MG63 (cell line): ENCODE results near the gene RGMA. TPM values are rescaled to one million over a fixed set of nuclear protein-coding genes. Genes with fewer than 3 reads are reported as not detected.

ENCODE experiments used
- DNase-seq: peaks from one replicate; pipeline ENCODE4 v3.0.0-alpha.2; 2020
- H3K27me3 ChIP-seq: fragments of 250-450 bp; sonication (Bioruptor Pico); 2 replicates; pipeline ENCODE4 v1.5.1; 2020; ENCODE audit warnings: mild to moderate bottlenecking, moderate library complexity
- H3K36me3 ChIP-seq: fragments of 250-450 bp; sonication (Bioruptor Pico); 2 replicates; pipeline ENCODE4 v1.5.1; 2020; ENCODE audit warnings: mild to moderate bottlenecking, moderate library complexity
- H3K4me3 ChIP-seq: fragments of 250-450 bp; sonication (Bioruptor Pico); 2 replicates; pipeline ENCODE4 v1.5.1; 2020; ENCODE audit warnings: mild to moderate bottlenecking, moderate library complexity
- H3K9me3 ChIP-seq: fragments of 250-450 bp; sonication (Bioruptor Pico); 2 replicates; pipeline ENCODE4 v1.5.1; 2020; ENCODE audit warnings: mild to moderate bottlenecking, moderate library complexity
- total RNA-seq: library from RNA; depleted of rRNA; stranded (reverse); fragments of >200 nt; shearing (Covaris generic); gene quantifications from 2 replicates; pipeline ENCODE4 v1.2.3, GENCODE V29; 2014; ENCODE audit warnings: low replicate concordance

The RGMA gene
- total RNA-seq, 1 experiment from 2014 or later = not detected

DNA sequence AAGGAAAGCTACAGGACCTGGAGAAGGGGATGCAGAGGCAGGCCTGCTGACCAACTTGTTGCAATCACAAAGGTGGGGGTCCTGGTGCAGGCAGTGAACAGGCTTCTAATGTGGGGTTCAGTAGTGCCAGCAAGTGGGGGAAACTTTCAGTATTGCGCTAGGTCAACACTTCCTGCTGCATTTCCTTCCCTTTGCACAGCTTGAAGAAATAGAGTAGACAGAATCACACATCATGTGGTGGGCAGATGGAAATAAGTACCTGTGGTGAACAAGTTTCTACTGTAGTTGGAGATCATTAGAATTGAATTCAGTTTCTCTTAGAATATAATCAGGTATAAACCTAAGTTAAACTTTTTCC, 63.4 kb downstream of the RGMA start:
- H3K4me3 ChIP-seq = no peak overlapping the region
- no peaks in the 10 kb centered on the region for H3K9me3 ChIP-seq
- H3K27me3 ChIP-seq = no peaks in the 10 kb centered on the region
- DNase-seq = no peak
- H3K36me3 ChIP-seq = peaks cover 73% of the 10 kb centered on the region

DNA sequence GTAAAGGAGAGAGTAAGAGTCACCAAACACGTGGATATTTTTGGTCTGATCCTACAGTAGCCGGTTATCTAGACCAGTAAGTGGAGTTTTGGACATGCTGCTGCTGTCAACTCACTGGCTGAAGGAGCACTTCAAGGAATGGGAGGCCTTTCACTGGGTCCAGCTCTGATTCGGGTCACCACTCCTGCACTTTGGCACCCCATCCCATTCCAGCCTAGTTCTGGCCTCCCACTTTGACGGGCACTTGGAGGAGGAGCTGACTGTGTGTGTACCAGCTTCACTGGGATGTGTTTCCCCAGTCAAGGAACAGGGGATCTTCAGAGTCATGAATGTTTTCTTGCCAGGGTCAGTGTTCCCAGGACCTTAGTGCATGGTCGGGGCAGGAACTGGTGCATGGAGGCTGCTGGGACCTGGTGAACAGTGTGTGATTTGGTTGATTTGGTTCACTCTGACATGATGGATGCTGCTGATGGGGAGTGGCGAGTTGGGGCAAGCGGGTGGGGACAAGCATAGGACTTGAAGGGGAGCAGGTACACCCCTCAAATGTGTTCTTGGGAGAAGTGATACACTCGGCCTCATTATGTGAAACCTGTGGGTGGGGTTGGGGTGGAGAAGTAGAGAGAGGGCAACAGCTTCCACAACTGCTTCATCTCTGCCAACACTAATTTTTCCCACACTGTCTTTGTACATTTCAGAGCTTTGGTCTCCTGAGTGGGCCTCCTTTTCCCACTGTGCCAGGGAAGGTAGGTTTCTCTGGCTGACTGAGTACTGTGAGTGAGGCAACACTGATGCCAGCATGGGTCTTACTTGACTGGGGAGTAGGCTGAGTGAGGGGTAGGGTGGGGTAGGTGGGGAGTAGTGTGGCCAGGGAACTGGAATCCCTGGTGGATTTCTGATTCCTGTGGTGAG, 64.0 kb downstream of the RGMA start:
- Histone ChIP-seq H3K4me3 (no peak overlapping the region), H3K9me3 (no peaks in the 10 kb centered on the region), H3K36me3 (peaks cover 80% of the 10 kb centered on the region), H3K27me3 (no peaks in the 10 kb centered on the region)
- DNase-seq = no peak

DNA sequence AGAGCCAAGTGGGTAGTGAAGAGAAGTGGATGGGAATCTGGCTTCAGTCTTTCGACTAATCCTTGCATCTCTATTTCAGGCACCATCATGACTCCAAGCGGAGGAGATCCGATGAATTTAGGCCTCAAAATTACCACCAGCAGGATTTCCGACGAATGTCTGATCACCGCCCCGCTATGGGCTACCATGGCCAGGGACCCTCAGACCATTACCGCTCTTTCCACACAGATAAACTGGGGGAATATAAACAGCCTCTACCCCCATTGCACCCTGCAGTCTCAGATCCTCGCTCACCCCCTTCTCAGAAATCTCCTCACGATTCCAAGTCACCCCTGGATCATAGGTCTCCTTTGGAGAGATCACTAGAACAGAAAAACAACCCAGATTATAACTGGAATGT, 64.7 kb downstream of the RGMA start:
- Histone ChIP-seq H3K4me3 (no peak overlapping the region), H3K36me3 (peaks cover 86% of the 10 kb centered on the region), H3K27me3 (no peaks in the 10 kb centered on the region), H3K9me3 (no peaks in the 10 kb centered on the region)
- DNase-seq = no peak

DNA sequence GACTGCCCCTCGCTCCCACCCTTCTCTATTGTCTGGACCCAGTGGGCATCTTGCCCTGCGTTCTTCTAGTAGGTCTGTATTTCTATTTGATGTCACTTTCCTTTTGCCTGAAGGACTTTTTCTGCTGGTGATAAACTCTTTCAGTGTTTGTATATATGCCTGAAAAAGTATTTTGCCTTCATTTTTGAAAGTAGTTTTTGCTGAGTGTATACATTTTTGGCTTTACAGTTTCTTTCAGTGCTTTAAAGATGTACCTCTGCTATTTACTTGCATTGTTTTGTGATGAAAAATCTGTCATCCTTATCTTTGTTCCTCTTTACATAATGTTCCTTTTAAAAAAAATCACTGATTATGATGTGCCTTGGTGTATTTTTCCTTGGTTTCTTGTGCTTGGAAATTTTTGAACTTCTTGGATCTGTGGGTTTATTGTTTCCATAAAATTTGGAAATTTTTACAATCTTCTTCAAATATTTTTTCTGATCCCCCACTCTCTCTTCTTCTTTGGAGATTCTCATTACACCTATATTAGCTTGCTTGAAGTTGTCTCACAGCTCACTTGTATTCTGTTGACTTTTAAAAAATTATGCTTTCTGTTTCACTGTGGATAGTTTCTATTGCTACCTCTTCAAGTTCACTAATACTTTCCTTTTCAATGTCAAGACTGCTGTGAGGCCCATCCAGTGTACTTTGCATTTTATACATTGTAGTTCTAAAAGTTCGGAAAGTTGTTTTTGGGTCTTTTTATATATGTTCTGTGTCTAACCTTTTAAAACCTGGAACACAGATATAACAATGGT, 67.8 kb downstream of the RGMA start:
- Histone ChIP-seq H3K36me3 (peaks cover 92% of the 10 kb centered on the region), H3K9me3 (no peaks in the 10 kb centered on the region), H3K27me3 (no peaks in the 10 kb centered on the region), H3K4me3 (no peak overlapping the region)
- DNase-seq = no peak

DNA sequence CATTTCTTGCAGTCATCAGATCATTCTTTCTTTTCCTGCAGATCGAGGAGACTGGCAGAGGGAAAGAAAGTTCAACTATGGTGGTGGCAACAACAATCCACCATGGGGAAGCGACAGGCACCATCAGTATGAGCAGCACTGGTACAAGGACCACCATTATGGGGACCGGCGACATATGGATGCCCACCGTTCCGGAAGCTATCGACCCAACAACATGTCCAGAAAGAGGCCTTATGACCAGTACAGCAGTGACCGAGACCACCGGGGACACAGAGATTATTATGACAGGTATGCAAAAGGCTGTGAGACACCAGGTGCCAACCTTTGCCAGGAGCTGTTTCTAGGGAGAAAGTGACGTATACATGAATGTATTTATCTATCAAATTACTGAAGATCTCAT, 69.0 kb downstream of the RGMA start:
- Histone ChIP-seq H3K4me3 (no peak overlapping the region), H3K36me3 (peaks cover 92% of the 10 kb centered on the region)

DNA sequence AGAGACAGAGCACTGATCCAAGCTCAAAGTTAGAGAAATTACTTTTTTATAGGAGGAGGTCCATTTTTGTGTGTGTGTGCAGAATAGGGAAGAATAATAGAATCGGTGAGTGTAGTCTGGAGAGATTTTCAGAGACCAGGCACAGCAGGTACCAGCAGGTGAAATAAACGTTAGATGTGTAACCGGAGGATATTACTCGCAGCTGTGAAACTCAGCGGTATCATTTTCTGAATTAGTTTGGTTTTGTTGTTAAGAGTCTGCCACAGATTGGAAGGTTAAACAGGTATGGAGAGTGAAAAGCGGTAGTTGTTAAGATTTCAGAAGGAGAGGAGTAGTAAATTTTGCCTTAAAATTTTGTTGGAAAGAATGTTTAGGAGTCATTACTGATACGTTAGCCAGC, 69.9 kb downstream of the RGMA start:
- H3K36me3 ChIP-seq = peaks cover 92% of the 10 kb centered on the region
- no peak for DNase-seq
- no peaks in the 10 kb centered on the region for H3K27me3 ChIP-seq
- no peak overlapping the region for H3K4me3 ChIP-seq
- no peaks in the 10 kb centered on the region for H3K9me3 ChIP-seq

More for the DNA sequence above, 69.0 kb downstream of the RGMA start:
- DNase-seq = no peak
- H3K9me3 ChIP-seq = no peaks in the 10 kb centered on the region
- H3K27me3 ChIP-seq = no peaks in the 10 kb centered on the region

DNA sequence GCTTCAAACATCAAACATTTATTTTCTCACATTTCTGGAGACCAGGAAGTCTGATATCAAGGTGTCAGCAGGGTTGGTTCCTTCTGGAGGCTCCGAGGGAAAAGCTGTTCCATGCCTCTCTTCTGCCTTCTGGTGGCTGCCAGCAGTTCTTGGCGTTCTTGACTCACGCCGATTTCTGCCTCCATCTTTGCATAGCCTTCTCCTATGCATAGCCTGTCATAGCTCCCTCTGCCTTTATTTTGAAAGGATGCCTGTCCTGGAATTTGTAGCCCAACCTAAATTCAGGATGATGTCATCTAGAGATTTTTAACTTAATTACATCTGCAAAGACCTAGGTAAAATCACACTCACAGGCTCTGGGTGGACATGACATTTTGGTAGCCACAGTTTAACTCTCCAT, 70.4 kb downstream of the RGMA start:
- Histone ChIP-seq H3K27me3 (no peaks in the 10 kb centered on the region), H3K36me3 (peaks cover 88% of the 10 kb centered on the region), H3K4me3 (no peak overlapping the region), H3K9me3 (no peaks in the 10 kb centered on the region)
- DNase-seq = no peak

DNA sequence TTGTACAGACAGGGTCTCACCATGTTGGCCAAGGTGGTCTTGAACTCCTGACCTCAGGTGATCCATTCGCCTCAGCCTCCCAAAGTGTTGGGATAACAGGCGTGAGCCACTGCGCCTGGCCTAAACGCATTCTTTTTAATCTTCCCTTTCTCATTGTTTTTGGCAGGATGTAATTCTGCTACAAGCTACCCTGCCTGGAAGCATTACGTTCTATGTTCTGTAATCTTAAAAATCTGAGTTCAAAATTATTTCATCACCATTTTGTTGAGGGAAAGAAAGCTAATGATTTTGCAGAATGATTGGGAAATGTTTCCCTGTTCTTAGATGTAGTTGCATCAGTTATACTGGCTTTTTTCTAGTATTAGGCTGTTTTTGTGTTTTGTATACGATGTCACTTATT, 71.5 kb downstream of the RGMA start:
- Histone ChIP-seq H3K4me3 (no peak overlapping the region), H3K9me3 (no peaks in the 10 kb centered on the region), H3K27me3 (no peaks in the 10 kb centered on the region), H3K36me3 (peaks cover 90% of the 10 kb centered on the region)
- DNase-seq = no peak

DNA sequence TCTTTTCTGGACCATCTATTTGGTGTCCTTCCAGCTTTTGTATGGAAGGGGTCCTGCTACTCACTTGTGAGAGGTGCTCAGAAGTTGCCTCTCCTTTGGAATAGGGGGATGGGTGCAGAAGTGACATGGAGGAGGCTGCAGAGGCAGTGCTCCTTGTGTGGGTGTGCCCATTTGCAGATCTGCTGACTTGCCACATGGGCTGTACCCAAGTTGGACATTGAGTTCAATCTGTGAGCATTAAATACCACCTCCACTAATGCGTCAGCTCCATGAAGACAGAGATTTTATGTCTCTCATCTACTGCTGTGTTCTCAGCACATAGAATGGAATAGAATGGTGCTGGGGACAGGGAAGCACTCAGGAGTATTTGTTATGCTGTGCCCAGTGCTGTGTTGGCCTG, 76.2 kb downstream of the RGMA start:
- H3K4me3 ChIP-seq = no peak overlapping the region
- no peak for DNase-seq
- H3K36me3 ChIP-seq = peaks cover 88% of the 10 kb centered on the region
- no peaks in the 10 kb centered on the region for H3K9me3 ChIP-seq
- H3K27me3 ChIP-seq = no peaks in the 10 kb centered on the region

DNA sequence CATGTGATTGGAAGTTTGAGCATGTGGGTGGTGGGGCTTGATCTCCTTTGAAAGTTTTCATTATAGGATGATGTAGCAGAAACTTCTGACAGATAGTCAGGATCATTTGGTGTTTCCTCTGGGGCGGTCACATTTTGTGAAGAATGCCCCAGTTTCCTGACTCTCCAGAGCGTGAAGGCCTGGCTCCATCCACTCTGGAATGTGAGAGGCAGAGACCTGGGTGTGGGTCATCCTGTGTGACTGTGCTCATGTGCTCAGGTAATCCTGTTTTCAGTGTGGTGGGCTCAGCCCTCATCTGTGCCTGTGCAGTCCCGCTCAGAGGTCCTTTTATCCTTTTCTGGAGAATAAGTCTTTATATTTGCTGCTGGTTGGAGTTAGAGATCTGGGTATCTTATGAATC, 81.0 kb downstream of the RGMA start:
- H3K4me3 ChIP-seq = no peak overlapping the region
- DNase-seq = no peak
- no peaks in the 10 kb centered on the region for H3K9me3 ChIP-seq
- H3K36me3 ChIP-seq = peaks cover 90% of the 10 kb centered on the region
- H3K27me3 ChIP-seq = no peaks in the 10 kb centered on the region

DNA sequence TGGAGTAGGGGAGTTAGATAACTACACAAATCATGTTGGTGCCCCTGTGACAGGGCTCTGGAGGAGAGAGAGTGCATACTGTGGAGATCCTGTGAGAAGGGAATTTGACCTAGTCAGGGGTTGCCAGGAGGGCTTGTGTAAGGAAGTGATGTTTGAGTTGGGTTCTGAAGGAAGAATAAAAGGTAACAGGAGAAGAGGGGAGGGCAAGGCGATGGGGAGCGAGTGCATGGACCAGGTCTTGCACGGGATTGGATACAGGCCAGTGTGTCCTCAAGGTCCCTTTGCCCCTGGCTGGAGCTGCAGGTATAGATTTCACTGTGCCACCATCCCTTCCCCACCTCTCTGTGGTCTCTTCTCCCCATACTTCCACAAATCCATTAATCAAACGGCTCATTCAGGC, 83.9 kb downstream of the RGMA start:
- Histone ChIP-seq H3K27me3 (no peaks in the 10 kb centered on the region), H3K4me3 (no peak overlapping the region), H3K36me3 (peaks cover 90% of the 10 kb centered on the region)

DNA sequence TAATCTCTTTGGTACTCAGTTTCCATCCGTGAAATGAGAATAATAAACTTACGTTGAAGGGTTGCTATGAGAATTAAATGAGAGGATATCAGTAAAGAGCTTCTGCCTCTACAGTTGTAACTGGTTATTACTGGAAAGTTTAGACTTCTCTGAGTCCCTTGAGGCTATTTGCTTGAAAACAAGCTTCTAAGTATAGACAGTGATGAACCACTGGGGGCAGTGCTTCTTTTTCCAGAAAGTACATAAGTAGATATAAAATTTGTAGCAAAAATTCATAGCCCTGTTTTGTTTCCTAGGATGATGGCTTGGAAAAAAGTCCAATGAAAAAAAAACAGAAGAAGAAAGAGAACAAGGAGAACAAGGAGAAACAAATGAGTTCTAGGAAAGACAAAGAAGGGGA, 87.1 kb downstream of the RGMA start:
- no peak overlapping the region for H3K4me3 ChIP-seq
- no peaks in the 10 kb centered on the region for H3K9me3 ChIP-seq
- H3K27me3 ChIP-seq = no peaks in the 10 kb centered on the region
- H3K36me3 ChIP-seq = peaks cover 90% of the 10 kb centered on the region
- DNase-seq = no peak

More for the DNA sequence above, 83.9 kb downstream of the RGMA start:
- no peak for DNase-seq
- H3K9me3 ChIP-seq = no peaks in the 10 kb centered on the region

DNA sequence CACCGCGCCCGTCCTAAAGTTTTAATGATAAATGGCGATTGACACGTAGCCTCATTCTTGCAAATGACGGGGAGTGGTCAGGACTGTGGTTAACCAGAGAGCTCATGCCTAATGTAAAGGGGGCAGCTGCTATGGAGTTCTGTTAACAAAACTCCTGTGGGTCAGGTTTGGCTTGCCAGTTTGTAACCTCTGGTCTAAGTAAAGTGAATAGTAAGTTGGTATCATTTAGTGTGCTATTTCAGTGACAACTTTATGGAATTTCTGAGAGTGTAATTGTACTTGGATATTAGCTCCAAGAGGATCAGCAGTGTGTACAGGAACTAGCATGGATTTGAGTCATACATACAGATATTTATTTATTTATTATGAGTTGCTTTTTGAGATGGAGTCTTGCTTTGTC, 87.9 kb downstream of the RGMA start:
- no peaks in the 10 kb centered on the region for H3K9me3 ChIP-seq
- H3K36me3 ChIP-seq = peaks cover 90% of the 10 kb centered on the region
- no peak for DNase-seq
- H3K27me3 ChIP-seq = no peaks in the 10 kb centered on the region
- no peak overlapping the region for H3K4me3 ChIP-seq

DNA sequence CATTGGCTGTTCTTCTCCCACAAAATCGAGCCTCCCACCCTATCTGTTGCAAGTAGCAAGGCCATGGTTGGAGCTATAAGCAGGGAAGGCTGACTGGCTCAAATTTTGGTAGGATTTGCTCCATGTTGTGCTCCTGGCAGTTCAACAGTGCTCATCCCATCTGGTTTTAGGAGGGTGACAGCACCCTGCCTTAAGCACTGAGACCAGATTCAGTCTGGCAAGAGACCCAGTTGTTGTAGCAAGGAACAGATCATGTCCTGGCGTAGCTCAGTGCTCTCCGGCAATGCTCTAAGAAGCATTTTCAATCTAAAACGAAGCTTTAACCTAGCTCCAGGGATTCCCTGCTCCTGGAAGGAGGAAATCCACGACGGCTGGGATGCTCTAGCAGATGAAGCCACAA, 91.2 kb downstream of the RGMA start:
- no peak overlapping the region for H3K4me3 ChIP-seq
- H3K9me3 ChIP-seq = no peaks in the 10 kb centered on the region
- peaks cover 89% of the 10 kb centered on the region for H3K36me3 ChIP-seq
- no peaks in the 10 kb centered on the region for H3K27me3 ChIP-seq
- no peak for DNase-seq

DNA sequence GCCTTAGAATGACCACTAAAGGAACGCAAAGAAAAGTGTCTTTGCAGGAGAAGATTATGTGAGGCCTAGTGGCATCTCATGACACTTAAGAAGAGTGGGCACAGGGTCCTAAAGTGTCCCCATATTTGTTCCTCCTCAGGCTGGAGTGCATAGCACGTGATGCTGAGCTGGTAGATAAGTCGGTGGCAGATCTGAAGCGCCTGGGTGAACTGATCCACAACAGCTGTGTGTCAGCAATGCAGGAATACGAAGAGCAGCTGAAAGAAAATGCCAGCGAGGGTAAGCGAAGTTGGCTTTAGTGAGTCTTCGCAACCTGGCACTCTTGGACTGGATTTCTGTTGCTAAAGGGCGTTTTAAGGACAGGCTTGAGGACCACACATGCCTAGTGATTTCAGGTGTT, 96.3 kb downstream of the RGMA start:
- no peak for DNase-seq
- Histone ChIP-seq H3K36me3 (peaks cover 87% of the 10 kb centered on the region), H3K4me3 (no peak overlapping the region), H3K9me3 (no peaks in the 10 kb centered on the region), H3K27me3 (no peaks in the 10 kb centered on the region)

DNA sequence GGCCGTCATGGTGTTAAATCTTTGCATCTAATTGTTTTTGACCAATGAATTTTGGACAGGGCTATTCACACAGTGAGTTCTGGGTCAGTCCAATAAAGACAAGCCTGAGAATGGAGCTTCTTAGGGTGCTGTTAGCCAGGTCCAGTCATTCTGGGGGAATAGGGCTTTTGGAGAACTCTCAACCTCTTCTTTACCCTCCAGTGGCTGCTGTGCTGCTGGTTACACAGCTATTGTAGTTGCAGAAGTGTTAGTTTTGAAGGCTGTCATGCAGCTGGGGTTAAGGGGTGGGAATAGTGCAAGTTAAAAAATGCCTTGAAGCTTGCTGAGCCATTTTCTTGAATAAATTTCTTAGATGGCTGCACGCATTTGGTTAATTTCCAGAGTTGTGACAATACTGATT, 99.0 kb downstream of the RGMA start:
- peaks cover 89% of the 10 kb centered on the region for H3K36me3 ChIP-seq

DNA sequence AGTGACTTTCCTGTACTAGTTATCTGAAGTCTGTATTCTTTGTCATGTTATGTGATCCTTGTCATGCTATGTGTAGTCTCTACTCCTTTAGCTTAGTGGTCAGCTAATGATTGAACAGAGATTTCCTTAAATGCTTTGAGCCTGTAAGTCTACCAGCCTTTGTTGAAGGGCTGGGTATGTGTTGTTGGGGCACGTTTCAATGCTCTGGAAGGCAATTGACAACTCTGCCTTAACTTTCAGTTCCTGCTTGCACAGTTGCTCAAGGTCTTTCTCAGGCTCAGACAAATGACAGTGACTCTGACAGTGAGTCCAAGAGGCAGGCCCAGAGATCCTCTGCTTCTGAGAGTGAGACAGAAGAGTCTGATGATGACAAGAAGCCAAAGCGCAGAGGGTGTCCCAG, 99.5 kb downstream of the RGMA start:
- Histone ChIP-seq H3K36me3 (peaks cover 89% of the 10 kb centered on the region), H3K27me3 (no peaks in the 10 kb centered on the region), H3K4me3 (no peak overlapping the region), H3K9me3 (no peaks in the 10 kb centered on the region)
- no peak for DNase-seq

More for the DNA sequence above, 99.0 kb downstream of the RGMA start:
- no peaks in the 10 kb centered on the region for H3K9me3 ChIP-seq
- DNase-seq = no peak
- no peak overlapping the region for H3K4me3 ChIP-seq
- no peaks in the 10 kb centered on the region for H3K27me3 ChIP-seq
